HL-60/S4 treated with retinoic acid at 250 ng/mL for 4 days and 3 days (cell line): Measurements from ENCODE around the gene ARAF.
"Not testable (repeated sequence)": the region's sequence is repeated elsewhere in the genome, so short reads cannot be mapped to it uniquely, and the experiment has no call there.

Experiments
- in situ Hi-C: fragments of 300-500 bp; cut with MboI; formaldehyde crosslinking; loops from 2 replicates; pipeline ENCODE4 v1.7.0; 2022; ENCODE audit warnings: low sequenced_read_pairs

ARAF gene

GRCh38 chrX:47583240-47583861, 22.3 kb downstream of the ARAF start:
- in situ Hi-C loops, result no loop called here

GRCh38 chrX:47584714-47585113, 23.7 kb downstream of the ARAF start:
- in situ Hi-C loops, result no loop called here

GRCh38 chrX:47585273-47585672, 24.3 kb downstream of the ARAF start:
- in situ Hi-C loops, result no loop called here

GRCh38 chrX:47586043-47586787, 25.2 kb downstream of the ARAF start:
- in situ Hi-C loops, result no loop called here

GRCh38 chrX:47587091-47587891, 26.3 kb downstream of the ARAF start:
- in situ Hi-C loops, result no loop called here

- in situ Hi-C loops, result no loop called here
Measured at GRCh38 chrX:47587906-47588735, 27.1 kb downstream of the ARAF start.

- in situ Hi-C loops, result no loop called here
Measured at GRCh38 chrX:47590984-47591383, 30.0 kb downstream of the ARAF start.

- in situ Hi-C loops, result no loop called here
Measured at GRCh38 chrX:47593522-47593921, 32.5 kb downstream of the ARAF start.

- in situ Hi-C loops, result no loop called here
Measured at GRCh38 chrX:47595716-47596251, 34.8 kb downstream of the ARAF start.

GRCh38 chrX:47596256-47596655, 35.3 kb downstream of the ARAF start:
- in situ Hi-C loops, result no loop called here

- in situ Hi-C loops, result no loop called here
Measured at GRCh38 chrX:47597222-47597621, 36.2 kb downstream of the ARAF start.

GRCh38 chrX:47603125-47603524, 42.1 kb downstream of the ARAF start:
- in situ Hi-C loops, result not testable (repeated sequence)

- in situ Hi-C loops, result no loop called here
Measured at GRCh38 chrX:47605024-47605423, 44.0 kb downstream of the ARAF start.

GRCh38 chrX:47607091-47607490, 46.1 kb downstream of the ARAF start:
- in situ Hi-C loops, result no loop called here

- in situ Hi-C loops, result no loop called here
Measured at GRCh38 chrX:47608130-47608810, 47.3 kb downstream of the ARAF start.

- in situ Hi-C loops, result no loop called here
Measured at GRCh38 chrX:47610511-47610910, 49.5 kb downstream of the ARAF start.

- in situ Hi-C loops, result no loop called here
Measured at GRCh38 chrX:47611489-47611888, 50.5 kb downstream of the ARAF start.

GRCh38 chrX:47611926-47612325, 50.9 kb downstream of the ARAF start:
- in situ Hi-C loops, result no loop called here

GRCh38 chrX:47612418-47612817, 51.4 kb downstream of the ARAF start:
- in situ Hi-C loops, result no loop called here

GRCh38 chrX:47613082-47613481, 52.1 kb downstream of the ARAF start:
- in situ Hi-C loops, result no loop called here
